Activated effector memory CD4-positive, alpha-beta T cell treated with Interleukin-2 at 50 U/mL for 16 hours (primary cell): ENCODE results near the gene PTBP3.
"Not testable (repeated sequence)": the region's sequence is repeated elsewhere in the genome, so short reads cannot be mapped to it uniquely, and the experiment has no call there.

Experiments used
- DNase-seq: peaks from one replicate; pipeline ENCODE4 v3.0.0-alpha.2; 2020

PTBP3 gene

GRCh38 chr9:112190320-112190719, 143.1 kb downstream of the PTBP3 start:
- not testable (repeated sequence) for DNase-seq

DNA sequence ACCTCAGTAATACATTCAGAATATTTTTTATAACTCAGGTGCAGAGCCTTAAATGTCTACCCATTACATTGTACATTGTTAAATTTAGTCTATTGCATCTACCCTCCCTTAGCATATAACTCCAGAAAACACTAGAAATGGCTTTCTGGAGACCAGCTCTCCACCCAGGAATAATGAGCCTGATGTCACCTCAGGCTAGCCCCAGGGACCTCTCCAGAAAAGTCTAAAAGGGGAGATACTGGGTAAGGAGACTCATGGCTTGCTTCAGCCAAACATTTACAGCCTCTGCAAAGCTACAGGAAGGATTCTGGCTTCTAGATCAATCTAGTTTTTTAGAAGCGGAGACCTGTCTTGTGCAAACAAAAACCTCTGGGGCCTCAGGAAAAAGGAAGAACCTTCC, 144.5 kb downstream of the PTBP3 start:
- DNase-seq: no peak

DNA sequence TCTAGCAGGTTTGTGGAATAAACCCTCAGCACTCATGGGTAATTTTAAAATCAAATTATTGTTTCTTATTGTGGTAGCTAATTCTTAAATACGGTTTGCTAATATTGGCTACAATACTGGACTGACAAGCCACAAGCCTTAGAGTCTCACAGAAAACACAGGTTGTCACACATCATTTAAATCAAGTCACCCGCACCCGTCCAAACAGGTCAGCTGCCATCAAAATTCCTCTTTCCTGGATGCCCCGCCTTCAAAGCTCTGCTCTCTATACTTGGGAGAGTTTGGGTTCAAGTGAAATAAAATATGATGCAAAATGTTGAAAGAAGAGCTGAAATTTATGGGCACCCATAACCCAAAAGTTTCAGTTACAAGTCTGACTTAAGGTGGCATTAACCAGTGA, 146.0 kb downstream of the PTBP3 start:
- DNase-seq: no peak

DNA sequence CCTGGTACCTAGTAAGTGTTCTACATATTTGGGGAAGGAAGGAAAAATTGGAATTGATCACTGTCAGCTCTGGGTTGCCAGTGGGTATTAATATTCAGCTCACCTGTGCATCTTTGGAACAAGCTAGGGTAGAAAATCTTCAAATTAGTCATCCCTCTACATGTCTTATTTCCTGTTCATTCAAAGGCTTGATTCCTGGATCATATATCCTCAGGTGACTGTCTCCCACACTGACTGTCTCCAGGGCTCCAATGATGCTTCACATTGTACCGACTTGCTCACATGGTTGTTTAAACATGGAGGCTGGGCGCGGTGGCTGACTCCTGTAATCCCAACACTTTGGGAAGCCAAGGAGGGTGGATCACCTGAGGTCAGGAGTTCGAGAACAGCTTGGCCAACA, 146.7 kb downstream of the PTBP3 start:
- no peak for DNase-seq

GRCh38 chr9:112184946-112185345, 148.5 kb downstream of the PTBP3 start:
- DNase-seq: no peak

GRCh38 chr9:112184221-112184620, 149.2 kb downstream of the PTBP3 start:
- DNase-seq: no peak

DNA sequence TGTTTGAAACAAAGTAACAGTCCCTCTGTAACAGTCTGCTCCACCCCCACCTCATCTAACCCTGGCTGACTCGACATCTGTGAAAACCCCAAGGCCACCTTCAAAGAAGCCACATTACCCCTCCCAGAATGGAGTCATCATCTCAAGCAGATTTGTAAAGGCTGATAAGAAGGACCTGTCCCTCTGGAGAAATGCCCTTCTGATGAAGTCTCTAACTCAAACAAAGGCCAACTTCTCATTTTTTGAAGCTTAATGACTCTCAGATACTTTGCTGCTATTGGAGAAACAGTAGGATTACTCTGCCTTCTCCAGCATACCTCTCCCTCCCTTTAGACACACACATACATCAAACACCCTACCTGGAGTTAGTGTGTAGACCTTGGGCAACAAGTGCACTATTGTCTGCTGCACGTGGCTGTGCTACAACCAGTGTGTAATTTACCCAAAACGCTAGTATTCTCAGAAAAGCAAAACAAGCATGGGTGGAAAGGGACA, 153.0 kb downstream of the PTBP3 start:
- no peak for DNase-seq

- DNase-seq: no peak
These were observed 153.6 kb downstream of the PTBP3 start for GRCh38 chr9:112179816-112180215.

GRCh38 chr9:112176524-112176923, 156.9 kb downstream of the PTBP3 start:
- DNase-seq: peak; percentile 27

- no peak for DNase-seq
These were observed 157.6 kb downstream of the PTBP3 start for GRCh38 chr9:112175796-112176315.

- DNase-seq: peak; percentile 34
These were observed 158.2 kb downstream of the PTBP3 start, which contains the start of gene SUSD1 for GRCh38 chr9:112174965-112175795. Gene SUSD1, minus strand, starts transcription at chr9:112175297. Its CDS starts 62 bp downstream, at chr9:112175235.

- DNase-seq: peak; percentile 74
These were observed 159.0 kb downstream of the PTBP3 start for GRCh38 chr9:112174222-112174964.

- DNase-seq: no peak
These were observed 159.8 kb downstream of the PTBP3 start for GRCh38 chr9:112173489-112174221.

DNA sequence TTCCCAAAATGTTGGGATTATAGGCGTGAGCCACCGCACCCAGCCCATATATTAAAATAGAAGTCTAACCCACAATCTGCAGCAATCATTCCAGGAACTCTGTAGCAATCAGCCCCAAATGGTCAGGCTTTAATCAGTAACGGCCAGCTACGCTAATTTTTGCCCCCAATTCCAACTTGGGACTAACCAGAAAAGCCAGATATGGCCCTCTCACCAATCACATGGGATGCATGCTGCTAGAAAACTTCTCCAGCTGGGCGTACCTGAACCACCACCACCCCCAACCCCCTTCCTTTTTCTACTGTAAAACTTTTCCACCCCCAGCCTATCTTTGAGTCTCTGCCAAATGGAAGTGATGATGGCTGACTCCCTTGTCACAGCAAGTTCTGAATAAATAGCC, 162.5 kb downstream of the PTBP3 start:
- DNase-seq: no peak

- DNase-seq: no peak
These were observed 163.2 kb downstream of the PTBP3 start for GRCh38 chr9:112170235-112170634.

GRCh38 chr9:112169368-112169767, 164.1 kb downstream of the PTBP3 start:
- no peak for DNase-seq

GRCh38 chr9:112168197-112168596, 165.2 kb downstream of the PTBP3 start:
- no peak for DNase-seq
